RWPE1 (cell line): ENCODE results near the gene PID1.

ENCODE experiments used
- CTCF ChIA-PET: fragments of 350-600 bp; sonication (Branson Sonifier 250); formaldehyde crosslinking; extraction: SDS; loops from one replicate; lab custom pipeline; 2021; lab: Yijun Ruan, JAX
- POLR2A ChIA-PET: fragments of 400-600 bp; formaldehyde crosslinking; extraction: SDS; loops from one replicate; lab custom pipeline; 2020; ENCODE audit warnings: antibody characterized with exemption; ENCODE audit not compliant: low non-redundant PET; lab: Yijun Ruan, JAX
- DNase-seq: peaks from one replicate; pipeline ENCODE4 v3.0.0; 2012; ENCODE audit warnings: low spot score
- H3K27ac ChIP-seq: fragments of 450-650 bp; 2 replicates; pipeline ENCODE4 v1.5.1; 2017
- TF ChIP-seq, protein P1 (sequence below): fragments of 450-650 bp; conservative IDR thresholded peaks from 2 replicates; pipeline ENCODE4 v1.5.1; 2017; ENCODE audit warnings: low read depth, mild to moderate bottlenecking

The PID1 gene

DNA sequence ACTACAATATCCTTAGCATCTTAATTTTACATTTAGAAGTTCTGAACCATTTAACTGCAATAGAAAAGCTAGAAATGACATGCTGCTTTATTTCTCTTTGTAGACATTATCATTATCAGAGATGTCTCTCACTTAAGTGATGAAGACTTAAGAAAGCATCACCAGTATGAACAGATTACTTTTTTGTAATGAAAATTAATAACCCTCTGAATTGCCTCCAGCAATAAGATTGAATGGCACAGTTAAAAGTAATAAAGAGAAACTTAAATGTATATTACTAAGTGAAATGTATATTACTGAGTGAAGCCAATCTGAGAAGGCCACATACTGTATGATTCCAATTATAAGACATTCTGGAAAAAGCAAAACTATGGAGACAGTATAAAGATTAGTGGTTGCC, 89.4 kb downstream of the PID1 start:
- DNase-seq = no peak
- H3K27ac ChIP-seq = no peak overlapping the region
- TF ChIP-seq, protein P1, sequence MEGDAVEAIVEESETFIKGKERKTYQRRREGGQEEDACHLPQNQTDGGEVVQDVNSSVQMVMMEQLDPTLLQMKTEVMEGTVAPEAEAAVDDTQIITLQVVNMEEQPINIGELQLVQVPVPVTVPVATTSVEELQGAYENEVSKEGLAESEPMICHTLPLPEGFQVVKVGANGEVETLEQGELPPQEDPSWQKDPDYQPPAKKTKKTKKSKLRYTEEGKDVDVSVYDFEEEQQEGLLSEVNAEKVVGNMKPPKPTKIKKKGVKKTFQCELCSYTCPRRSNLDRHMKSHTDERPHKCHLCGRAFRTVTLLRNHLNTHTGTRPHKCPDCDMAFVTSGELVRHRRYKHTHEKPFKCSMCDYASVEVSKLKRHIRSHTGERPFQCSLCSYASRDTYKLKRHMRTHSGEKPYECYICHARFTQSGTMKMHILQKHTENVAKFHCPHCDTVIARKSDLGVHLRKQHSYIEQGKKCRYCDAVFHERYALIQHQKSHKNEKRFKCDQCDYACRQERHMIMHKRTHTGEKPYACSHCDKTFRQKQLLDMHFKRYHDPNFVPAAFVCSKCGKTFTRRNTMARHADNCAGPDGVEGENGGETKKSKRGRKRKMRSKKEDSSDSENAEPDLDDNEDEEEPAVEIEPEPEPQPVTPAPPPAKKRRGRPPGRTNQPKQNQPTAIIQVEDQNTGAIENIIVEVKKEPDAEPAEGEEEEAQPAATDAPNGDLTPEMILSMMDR = no peak
- POLR2A ChIA-PET = no interaction called here
- CTCF ChIA-PET = interaction anchor here (0.5 kb wide), 1 partner anchor 92 kb away, joined by 4 read pairs; no protein-coding TSS in a partner anchor

DNA sequence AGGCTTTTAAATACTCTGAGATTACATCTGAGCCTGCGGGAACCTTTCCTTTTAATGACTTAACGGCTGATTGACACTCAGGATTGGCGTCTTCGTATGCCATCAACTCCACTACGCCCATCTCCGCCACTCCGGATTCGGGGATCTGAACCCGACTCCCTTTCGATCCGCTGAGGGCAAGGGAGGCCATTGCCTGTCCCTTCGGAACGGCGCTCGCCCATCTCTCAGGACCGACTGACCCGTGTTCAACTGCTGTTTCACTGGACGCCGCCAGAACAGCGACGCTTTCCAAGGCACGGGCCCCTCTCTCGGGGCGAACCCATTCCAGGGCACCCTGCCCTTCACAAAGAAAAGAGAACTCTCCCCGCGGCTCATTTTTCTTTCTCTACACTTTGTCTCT, 90.4 kb downstream of the PID1 start:
- H3K27ac ChIP-seq = no peak overlapping the region
- CTCF ChIA-PET = no interaction called here
- DNase-seq = no peak
- POLR2A ChIA-PET = no interaction called here
- TF ChIP-seq, protein P1 = no peak

DNA sequence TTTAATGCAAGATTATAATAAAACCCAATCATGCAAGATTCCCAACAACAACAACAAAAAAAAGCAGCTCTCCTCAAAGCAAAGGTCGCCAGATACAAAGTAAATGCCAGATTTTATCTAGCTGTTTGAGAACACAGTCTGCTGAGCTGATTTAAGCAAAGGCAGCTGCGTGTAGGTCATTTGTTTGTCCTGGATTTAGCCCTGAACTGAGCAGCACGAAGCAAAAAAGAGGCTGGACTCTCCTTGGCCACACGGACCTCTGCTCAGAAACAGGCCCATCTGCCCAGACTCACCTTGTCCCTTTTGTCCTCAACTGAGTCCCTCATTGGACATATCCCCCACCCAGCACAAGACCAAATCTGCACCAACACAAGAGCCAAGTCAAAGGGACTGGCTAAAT, 91.5 kb downstream of the PID1 start:
- H3K27ac ChIP-seq = no peak overlapping the region
- no peak for DNase-seq
- POLR2A ChIA-PET = no interaction called here
- CTCF ChIA-PET = interaction anchor here (0.6 kb wide), 1 partner anchor 536 kb away, joined by 3 read pairs; no protein-coding TSS in a partner anchor
- TF ChIP-seq, protein P1 = no peak

DNA sequence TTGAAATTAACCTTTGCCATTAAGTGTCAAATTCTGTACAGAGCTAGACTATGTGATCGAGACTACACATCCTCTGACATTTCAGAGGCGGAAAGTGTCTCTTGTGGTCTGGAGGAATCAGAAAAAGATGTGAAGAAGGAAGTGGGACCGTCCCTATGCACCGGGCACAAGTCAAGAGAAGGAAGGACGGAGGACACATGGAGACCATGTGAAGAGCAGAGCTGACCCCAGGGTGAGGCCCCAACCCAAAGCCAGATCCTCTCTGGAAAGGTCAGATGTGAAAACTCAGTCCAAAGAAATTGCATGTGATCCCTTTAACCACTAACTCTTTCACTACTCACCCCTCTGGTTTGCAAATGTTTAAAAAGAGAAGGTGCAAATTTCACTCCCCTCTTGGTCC, 92.4 kb downstream of the PID1 start:
- CTCF ChIA-PET = interaction anchor here (0.6 kb wide), 1 partner anchor 18 kb away, joined by 4 read pairs; no protein-coding TSS in a partner anchor
- TF ChIP-seq, protein P1 = no peak
- no peak overlapping the region for H3K27ac ChIP-seq
- POLR2A ChIA-PET = no interaction called here
- DNase-seq = no peak

DNA sequence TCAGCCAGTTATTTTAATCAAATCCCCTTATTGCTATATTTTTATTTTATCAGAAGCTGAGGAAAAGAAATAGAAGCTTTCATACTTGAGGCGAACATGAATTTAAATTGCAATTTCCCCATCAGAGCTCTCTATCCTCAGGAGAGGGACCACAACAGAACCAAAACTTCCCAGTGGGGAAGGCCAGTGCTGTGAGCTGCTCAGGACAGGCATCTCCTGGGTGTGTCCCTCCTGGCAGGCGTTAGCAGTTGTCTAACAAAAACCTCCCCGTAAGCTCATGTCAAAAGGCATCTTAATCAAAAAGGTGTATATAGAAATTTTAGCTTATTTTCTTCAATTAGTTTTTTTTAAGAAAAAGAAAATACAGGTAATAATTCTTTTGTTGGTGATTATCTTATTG, 93.0 kb downstream of the PID1 start:
- TF ChIP-seq, protein P1 = no peak
- ChIA-PET CTCF (no interaction called here), POLR2A (no interaction called here)
- DNase-seq = no peak
- H3K27ac ChIP-seq = no peak overlapping the region

DNA sequence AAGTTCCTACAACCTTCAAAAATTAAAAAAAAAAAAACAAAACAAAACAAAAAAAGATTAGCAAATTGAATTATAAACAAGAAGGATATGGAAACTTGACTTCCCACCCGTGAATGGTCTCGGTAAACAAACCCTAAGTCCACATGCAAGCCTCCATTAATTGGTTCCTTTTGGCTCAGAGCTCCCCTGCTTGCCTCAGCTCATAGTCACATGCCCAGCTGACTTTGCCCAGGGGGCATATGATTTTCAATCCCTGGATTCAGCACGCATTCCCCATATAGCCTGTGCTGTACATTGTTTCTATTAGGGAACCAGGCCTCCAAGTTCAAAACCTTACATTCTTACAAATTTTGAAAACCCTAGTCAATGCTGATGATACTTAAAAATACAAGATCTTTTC, 95.0 kb downstream of the PID1 start:
- no peak for DNase-seq
- CTCF ChIA-PET = no interaction called here
- POLR2A ChIA-PET = no interaction called here
- TF ChIP-seq, protein P1 = no peak
- no peak overlapping the region for H3K27ac ChIP-seq
